ENCODE measurements around the gene PPP1R13B. TPM values are rescaled to one million over a fixed set of nuclear protein-coding genes. Genes with fewer than 3 reads are reported as not detected.
A peak's percentile ranks its signal among the peaks of the same experiment; 100 is the strongest.
"Not testable (repeated sequence)": the region's sequence is repeated elsewhere in the genome, so short reads cannot be mapped to it uniquely, and the experiment has no call there.

PPP1R13B gene, protein sequence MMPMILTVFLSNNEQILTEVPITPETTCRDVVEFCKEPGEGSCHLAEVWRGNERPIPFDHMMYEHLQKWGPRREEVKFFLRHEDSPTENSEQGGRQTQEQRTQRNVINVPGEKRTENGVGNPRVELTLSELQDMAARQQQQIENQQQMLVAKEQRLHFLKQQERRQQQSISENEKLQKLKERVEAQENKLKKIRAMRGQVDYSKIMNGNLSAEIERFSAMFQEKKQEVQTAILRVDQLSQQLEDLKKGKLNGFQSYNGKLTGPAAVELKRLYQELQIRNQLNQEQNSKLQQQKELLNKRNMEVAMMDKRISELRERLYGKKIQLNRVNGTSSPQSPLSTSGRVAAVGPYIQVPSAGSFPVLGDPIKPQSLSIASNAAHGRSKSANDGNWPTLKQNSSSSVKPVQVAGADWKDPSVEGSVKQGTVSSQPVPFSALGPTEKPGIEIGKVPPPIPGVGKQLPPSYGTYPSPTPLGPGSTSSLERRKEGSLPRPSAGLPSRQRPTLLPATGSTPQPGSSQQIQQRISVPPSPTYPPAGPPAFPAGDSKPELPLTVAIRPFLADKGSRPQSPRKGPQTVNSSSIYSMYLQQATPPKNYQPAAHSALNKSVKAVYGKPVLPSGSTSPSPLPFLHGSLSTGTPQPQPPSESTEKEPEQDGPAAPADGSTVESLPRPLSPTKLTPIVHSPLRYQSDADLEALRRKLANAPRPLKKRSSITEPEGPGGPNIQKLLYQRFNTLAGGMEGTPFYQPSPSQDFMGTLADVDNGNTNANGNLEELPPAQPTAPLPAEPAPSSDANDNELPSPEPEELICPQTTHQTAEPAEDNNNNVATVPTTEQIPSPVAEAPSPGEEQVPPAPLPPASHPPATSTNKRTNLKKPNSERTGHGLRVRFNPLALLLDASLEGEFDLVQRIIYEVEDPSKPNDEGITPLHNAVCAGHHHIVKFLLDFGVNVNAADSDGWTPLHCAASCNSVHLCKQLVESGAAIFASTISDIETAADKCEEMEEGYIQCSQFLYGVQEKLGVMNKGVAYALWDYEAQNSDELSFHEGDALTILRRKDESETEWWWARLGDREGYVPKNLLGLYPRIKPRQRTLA
- 10 to 100 TPM in 1 of 3 donors, 1 to 10 TPM in 2; 6.8 to 11.8 (median 9.7) TPM for total RNA-seq

DNA sequence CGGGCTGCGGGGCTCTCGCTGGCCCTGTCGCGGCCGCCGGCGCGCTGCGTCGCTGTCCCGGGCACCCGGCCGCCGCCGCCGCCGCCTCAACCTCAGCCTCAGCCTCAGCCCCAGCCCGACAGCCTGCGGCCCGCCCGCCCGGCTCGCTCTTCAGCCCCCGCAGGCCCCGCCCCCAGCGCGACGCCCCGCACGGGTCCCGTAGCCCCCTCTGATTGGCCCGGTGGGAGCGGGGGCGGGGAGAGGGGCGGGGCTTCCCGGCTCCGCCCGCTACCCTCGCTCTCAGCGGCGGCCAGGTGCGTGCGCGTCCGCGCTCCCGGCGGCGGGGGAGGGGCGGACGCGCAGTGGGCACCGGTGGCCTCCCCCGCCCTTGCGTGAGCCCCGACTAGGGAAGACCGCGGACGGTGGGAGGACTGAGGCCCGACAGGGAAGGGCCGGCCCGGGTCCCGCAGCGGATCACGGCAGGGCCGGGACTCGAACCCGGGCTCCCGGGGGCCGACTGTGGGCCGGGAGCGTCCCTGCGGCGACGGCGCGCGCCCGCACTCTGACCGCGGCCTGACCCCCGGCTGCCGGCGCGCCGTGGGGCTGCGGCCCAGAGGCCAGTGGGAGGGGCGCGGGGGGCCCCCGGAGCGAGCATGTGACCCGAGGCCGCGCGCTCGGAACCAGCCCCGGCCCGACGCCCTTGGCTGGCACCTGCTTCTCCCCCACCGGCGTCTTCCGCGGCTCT, at the start of gene PPP1R13B:
Gene PPP1R13B, minus strand, starts transcription at position 125 of the 724 bp plus-strand sequence. CDS start 268 bp downstream, outside the sequence.
- peaks cover 15% of the 10 kb centered on the region for H3K4me1 Mint-ChIP-seq (ENCODE audit: low read depth)
- no peaks in the 10 kb centered on the region for H3K9me3 Mint-ChIP-seq
- peaks cover 3% of the 10 kb centered on the region for H3K36me3 Mint-ChIP-seq (ENCODE audit: insufficient read depth)
- H3K27me3 Mint-ChIP-seq (ENCODE audit: low read depth), result no peaks in the 10 kb centered on the region
- DNase-seq (peak; percentile 96), ATAC-seq (peak; percentile 95 to 97)
- H3K4me3 Mint-ChIP-seq, result peak within 1 kb of the TSS; percentile 88

GRCh38 chr14:103896578-103896977, 49.2 kb upstream of the PPP1R13B start:
- no peaks in the 10 kb centered on the region for H3K36me3 Mint-ChIP-seq (ENCODE audit: insufficient read depth)
- H3K9me3 Mint-ChIP-seq, result no peaks in the 10 kb centered on the region
- peaks cover 2% of the 10 kb centered on the region for H3K4me1 Mint-ChIP-seq (ENCODE audit: low read depth)
- H3K27me3 Mint-ChIP-seq (ENCODE audit: low read depth), result no peaks in the 10 kb centered on the region
- ATAC-seq (no peak), DNase-seq (no peak)
- no peak overlapping the region for H3K4me3 Mint-ChIP-seq

- DNase-seq, result no peak
- H3K4me1 Mint-ChIP-seq (ENCODE audit: low read depth), result no peaks in the 10 kb centered on the region
- no peaks in the 10 kb centered on the region for H3K36me3 Mint-ChIP-seq (ENCODE audit: insufficient read depth)
- H3K4me3 Mint-ChIP-seq, result no peak overlapping the region
- no peaks in the 10 kb centered on the region for H3K9me3 Mint-ChIP-seq
- H3K27me3 Mint-ChIP-seq (ENCODE audit: low read depth), result no peaks in the 10 kb centered on the region
- no peak for ATAC-seq
These were observed 47.3 kb upstream of the PPP1R13B start for GRCh38 chr14:103894723-103895059.

DNA sequence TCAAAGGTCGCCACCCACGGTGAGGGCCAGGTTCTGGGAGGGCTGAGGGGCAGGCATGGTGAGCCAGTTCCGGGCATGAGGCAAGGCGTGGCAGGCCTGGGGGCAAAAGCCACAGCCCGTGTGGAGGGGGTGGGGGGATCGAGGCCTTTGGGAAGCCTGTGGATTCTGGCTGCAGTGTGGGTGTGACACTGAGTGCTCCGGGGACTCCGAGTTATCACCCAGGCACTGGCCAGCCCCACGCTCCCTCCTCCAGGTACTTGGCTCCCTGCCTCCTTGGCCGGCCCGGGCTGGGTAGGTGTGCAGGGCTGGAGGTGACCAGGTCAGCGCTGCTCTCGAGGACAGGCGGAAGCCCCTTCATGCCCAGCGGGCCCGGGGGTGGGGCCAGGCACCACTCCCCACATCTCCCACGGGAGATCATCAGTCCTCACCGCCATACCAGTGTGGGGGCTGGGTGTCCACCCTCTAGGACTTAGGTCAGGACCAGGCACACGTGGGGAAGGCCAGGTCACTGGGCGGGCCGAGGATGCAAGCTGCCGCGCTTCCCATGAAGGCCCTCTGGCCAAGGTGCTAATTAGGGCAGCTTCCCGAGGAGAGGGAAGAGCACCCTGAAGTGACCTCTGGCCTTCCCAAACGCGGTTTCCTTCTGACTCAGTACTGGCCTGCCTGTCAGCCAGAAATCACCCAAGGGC, 46.8 kb upstream of the PPP1R13B start:
- H3K4me1 Mint-ChIP-seq (ENCODE audit: low read depth), result no peaks in the 10 kb centered on the region
- H3K27me3 Mint-ChIP-seq (ENCODE audit: low read depth), result no peaks in the 10 kb centered on the region

GRCh38 chr14:103892247-103892646, 44.9 kb upstream of the PPP1R13B start:
- Mint-ChIP-seq H3K36me3 (ENCODE audit: insufficient read depth) (no peaks in the 10 kb centered on the region), H3K4me1 (ENCODE audit: low read depth) (no peaks in the 10 kb centered on the region), H3K9me3 (no peaks in the 10 kb centered on the region), H3K4me3 (no peak overlapping the region), H3K27me3 (ENCODE audit: low read depth) (no peaks in the 10 kb centered on the region)
- ATAC-seq, result no peak
- DNase-seq, result no peak

More for the DNA sequence above, 46.8 kb upstream of the PPP1R13B start:
- H3K9me3 Mint-ChIP-seq, result no peaks in the 10 kb centered on the region
- DNase-seq (no peak), ATAC-seq (no peak)
- no peaks in the 10 kb centered on the region for H3K36me3 Mint-ChIP-seq (ENCODE audit: insufficient read depth)
- H3K4me3 Mint-ChIP-seq, result no peak overlapping the region

DNA sequence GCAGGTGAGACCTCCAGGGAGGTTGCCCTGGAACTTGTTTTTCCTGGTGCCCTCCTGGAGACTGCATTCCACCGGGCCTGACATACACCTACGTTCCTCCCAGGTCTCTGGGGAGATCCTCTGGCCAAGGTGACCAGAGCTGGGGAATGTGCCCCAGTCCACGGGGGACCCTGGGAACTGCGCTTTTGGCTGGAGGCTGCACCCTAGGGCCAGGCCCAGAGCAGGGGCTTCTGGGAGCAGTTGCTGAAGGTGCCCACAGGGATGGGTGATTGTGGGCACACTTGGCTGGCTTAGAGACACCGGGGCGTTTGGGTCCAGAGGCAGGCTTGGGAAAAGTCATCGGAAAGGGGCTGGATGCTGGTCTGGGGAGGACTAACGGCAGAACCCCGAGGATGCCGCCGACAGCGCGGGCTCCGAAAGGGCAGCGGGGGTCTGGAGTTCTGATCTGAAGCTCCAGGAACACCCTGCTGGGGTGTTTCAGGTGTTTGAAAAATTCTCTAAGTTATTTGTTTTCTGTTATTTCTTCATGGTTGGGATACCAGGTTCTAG, 44.4 kb upstream of the PPP1R13B start:
- DNase-seq (no peak), ATAC-seq (no peak)
- Mint-ChIP-seq H3K9me3 (no peaks in the 10 kb centered on the region), H3K4me3 (no peak overlapping the region), H3K27me3 (ENCODE audit: low read depth) (no peaks in the 10 kb centered on the region), H3K36me3 (ENCODE audit: insufficient read depth) (no peaks in the 10 kb centered on the region), H3K4me1 (ENCODE audit: low read depth) (no peaks in the 10 kb centered on the region)

- Mint-ChIP-seq H3K27me3 (ENCODE audit: low read depth) (no peaks in the 10 kb centered on the region), H3K9me3 (no peaks in the 10 kb centered on the region), H3K36me3 (ENCODE audit: insufficient read depth) (no peaks in the 10 kb centered on the region), H3K4me3 (no peak overlapping the region), H3K4me1 (ENCODE audit: low read depth) (no peaks in the 10 kb centered on the region)
- DNase-seq (no peak), ATAC-seq (no peak)
These were observed 43.7 kb upstream of the PPP1R13B start for GRCh38 chr14:103890821-103891666.

GRCh38 chr14:103890052-103890371, 42.6 kb upstream of the PPP1R13B start:
- DNase-seq (no peak), ATAC-seq (no peak)
- Mint-ChIP-seq H3K36me3 (ENCODE audit: insufficient read depth) (no peaks in the 10 kb centered on the region), H3K4me3 (no peak overlapping the region), H3K27me3 (ENCODE audit: low read depth) (no peaks in the 10 kb centered on the region), H3K9me3 (no peaks in the 10 kb centered on the region), H3K4me1 (ENCODE audit: low read depth) (no peaks in the 10 kb centered on the region)

DNA sequence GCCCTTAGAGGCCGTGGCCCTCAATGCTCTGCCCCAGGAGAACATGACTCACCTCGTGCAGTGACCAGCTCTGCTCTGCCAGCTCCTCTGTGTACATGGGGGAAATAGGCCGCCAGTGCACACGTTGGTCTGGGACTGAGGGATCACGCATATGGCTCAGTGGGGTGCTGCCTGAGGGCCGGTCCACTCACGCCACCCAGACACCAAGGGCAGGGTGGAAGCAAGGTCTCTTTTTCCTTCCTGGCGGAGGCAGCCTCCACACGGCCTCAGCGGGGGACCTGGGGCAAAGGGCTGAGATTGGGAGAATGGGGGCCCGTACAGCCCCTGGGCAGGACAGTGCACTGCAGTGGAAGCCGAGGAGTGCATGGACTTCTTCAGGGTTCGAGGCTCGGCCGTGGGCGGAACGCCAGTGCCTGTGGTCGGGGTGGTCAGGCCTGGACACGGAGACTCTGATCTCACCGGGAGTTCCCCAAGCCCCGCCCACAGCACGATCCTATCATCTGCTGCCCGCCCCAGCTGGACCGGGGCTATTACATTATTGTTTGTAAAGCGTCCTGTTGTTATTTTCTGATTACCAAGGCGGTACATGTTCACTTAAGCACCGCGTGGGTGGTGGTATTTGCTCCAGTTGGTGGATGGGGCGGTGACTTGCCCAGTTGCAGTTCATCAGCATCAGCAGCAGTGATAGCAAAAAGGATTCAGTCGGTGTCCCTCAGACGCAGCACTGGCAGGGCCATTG, 42.1 kb upstream of the PPP1R13B start:
- Mint-ChIP-seq H3K27me3 (ENCODE audit: low read depth) (no peaks in the 10 kb centered on the region), H3K9me3 (no peaks in the 10 kb centered on the region), H3K36me3 (ENCODE audit: insufficient read depth) (no peaks in the 10 kb centered on the region), H3K4me3 (no peak overlapping the region), H3K4me1 (ENCODE audit: low read depth) (no peaks in the 10 kb centered on the region)
- no peak for ATAC-seq
- DNase-seq, result no peak

- H3K9me3 Mint-ChIP-seq; H3K4me1 Mint-ChIP-seq (ENCODE audit: low read depth); DNase-seq; H3K36me3 Mint-ChIP-seq (ENCODE audit: insufficient read depth); H3K27me3 Mint-ChIP-seq (ENCODE audit: low read depth); ATAC-seq; H3K4me3 Mint-ChIP-seq: not testable (repeated sequence)
These were observed 41.6 kb upstream of the PPP1R13B start for GRCh38 chr14:103889002-103889312.

DNA sequence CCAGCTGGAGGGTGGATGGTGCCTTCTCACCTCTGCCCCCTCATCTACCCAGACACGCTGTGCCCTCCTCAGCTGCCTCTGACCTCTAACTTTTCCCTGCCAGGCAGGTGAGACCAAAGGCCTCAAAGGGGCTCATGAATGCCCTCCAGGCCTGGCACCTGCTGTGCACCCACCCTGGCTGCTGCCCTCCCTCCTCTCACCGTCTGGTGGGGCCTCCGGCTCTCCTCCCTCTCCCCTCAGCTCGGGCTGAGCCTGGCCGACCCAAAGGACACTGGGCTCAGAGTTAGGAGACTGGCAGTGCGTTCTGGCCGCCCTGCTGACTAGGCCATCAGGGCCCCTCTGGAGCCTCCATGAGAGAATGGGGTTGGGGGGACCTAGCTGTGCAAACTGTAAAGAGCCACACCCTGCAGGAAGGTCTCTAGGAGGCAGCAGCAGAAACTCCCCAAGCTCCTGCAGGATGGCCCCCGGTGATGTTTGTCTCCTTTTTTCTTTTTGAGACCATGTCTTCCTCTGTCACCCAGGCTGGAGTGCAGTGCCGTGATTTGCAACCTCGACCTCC, 40.3 kb upstream of the PPP1R13B start:
- no peak overlapping the region for H3K4me3 Mint-ChIP-seq
- ATAC-seq, result no peak
- no peaks in the 10 kb centered on the region for H3K9me3 Mint-ChIP-seq

DNA sequence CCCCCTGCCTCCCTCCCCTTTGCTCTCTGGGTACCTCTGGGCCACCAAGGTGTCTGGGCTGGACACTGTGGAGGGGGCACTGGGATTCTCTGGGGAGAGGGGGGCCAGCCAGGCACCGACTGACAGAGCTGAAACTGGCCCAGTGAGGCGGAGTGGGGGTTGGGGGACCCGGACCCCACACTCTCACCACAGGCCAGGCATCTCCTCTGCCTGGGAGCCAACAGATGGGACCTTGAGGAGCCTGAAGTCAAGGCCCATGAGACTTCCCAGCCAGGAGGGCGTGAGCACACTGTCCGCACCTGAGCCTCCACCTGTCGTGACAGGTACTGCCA, 39.8 kb upstream of the PPP1R13B start:
- DNase-seq, result no peak
- ATAC-seq, result no peak
- Mint-ChIP-seq H3K4me1 (ENCODE audit: low read depth) (no peaks in the 10 kb centered on the region), H3K36me3 (ENCODE audit: insufficient read depth) (no peaks in the 10 kb centered on the region), H3K4me3 (no peak overlapping the region), H3K27me3 (ENCODE audit: low read depth) (no peaks in the 10 kb centered on the region), H3K9me3 (no peaks in the 10 kb centered on the region)

More for the DNA sequence above, 40.3 kb upstream of the PPP1R13B start:
- no peaks in the 10 kb centered on the region for H3K27me3 Mint-ChIP-seq (ENCODE audit: low read depth)
- H3K36me3 Mint-ChIP-seq (ENCODE audit: insufficient read depth), result no peaks in the 10 kb centered on the region
- H3K4me1 Mint-ChIP-seq (ENCODE audit: low read depth), result no peaks in the 10 kb centered on the region
- DNase-seq, result no peak
